GM12878 (cell line): ENCODE results near the gene COL15A1. TPM values are rescaled to one million over a fixed set of nuclear protein-coding genes. Genes with fewer than 3 reads are reported as not detected.

ENCODE experiments used
- ATAC-seq: fragments of 200-7000 bp; cut with Tn5 transposase; 3 replicates; pipeline ENCODE4 v1.9.1; 2020; ENCODE audit warnings: mild to moderate bottlenecking, moderate library complexity
- BruUV-seq: library from RNA; stranded (reverse); fragments of 400-500 nt; replicated peaks from 2 replicates; lab custom pipeline; 2021; lab: Mats Ljungman, UMichigan
- CTCF ChIA-PET: fragments of 300-600 bp; sonication (Branson Sonifier 250); formaldehyde crosslinking; extraction: SDS; loops from one replicate; lab custom pipeline; 2021; ENCODE audit warnings: inconsistent platforms; lab: Yijun Ruan, JAX
- POLR2A ChIA-PET: fragments of 350-600 bp; formaldehyde crosslinking; extraction: SDS; loops from one replicate; lab custom pipeline; 2021; ENCODE audit warnings: inconsistent platforms; lab: Charles Lee
- RAD21 ChIA-PET: fragments of 300-600 bp; sonication (Branson Sonifier 250); formaldehyde crosslinking; loops from one replicate; lab custom pipeline; 2023; ENCODE audit warnings: antibody characterized with exemption; ENCODE audit not compliant: unreplicated experiment; lab: Charles Lee
- SMC1A ChIA-PET: fragments of 300-600 bp; sonication (Branson Sonifier 250); formaldehyde crosslinking; loops from one replicate; lab custom pipeline; 2023; ENCODE audit not compliant: unreplicated experiment, uncharacterized antibody; lab: Charles Lee
- DNase-seq: peaks from one replicate; pipeline ENCODE4 v3.0.0-alpha.2; 2011; ENCODE audit warnings: low read depth, low spot score
- FAIRE-seq: peaks from 3 replicates; lab custom pipeline; 2011; peaks lifted over from hg19 to GRCh38; lab: Jason Lieb, UNC
- H2AFZ ChIP-seq: 2 replicates; pipeline ENCODE4 v1.6.0; 2011; ENCODE audit warnings: low read depth, low read length, control low read depth; ENCODE audit not compliant: control insufficient read depth
- H3K27ac ChIP-seq: 2 replicates; pipeline ENCODE4 v1.5.1; 2011; ENCODE audit warnings: control low read depth; ENCODE audit not compliant: control insufficient read depth, insufficient read depth
- H3K27me3 ChIP-seq, 2 experiments: replicated peaks in 1 of 2; 2 replicates each; pipeline versions ENCODE4 v1.6.0 to v1.6.1; 2011; ENCODE audit warnings: low read length in 1 of 2; ENCODE audit not compliant: control insufficient read depth in 2 of 2, insufficient read depth in 2 of 2
- H3K36me3 ChIP-seq, 2 experiments: 2 replicates each; pipeline ENCODE4 v1.5.1; 2011; ENCODE audit warnings: low read length in 1 of 2; ENCODE audit not compliant: control insufficient read depth in 2 of 2, insufficient read depth in 2 of 2
- H3K4me1 ChIP-seq: 2 replicates; pipeline ENCODE4 v1.6.1; 2011; ENCODE audit warnings: mild to moderate bottlenecking, low read length, moderate library complexity, mixed read lengths; ENCODE audit not compliant: control insufficient read depth, insufficient read depth
- H3K4me2 ChIP-seq: 2 replicates; pipeline ENCODE4 v1.6.0; 2011; ENCODE audit warnings: control low read depth; ENCODE audit not compliant: control insufficient read depth, insufficient read depth
- H3K4me3 ChIP-seq: fragments of 200-600 bp; sonication (generic); 2 replicates; pipeline ENCODE4 v1.5.1; 2016
- H3K79me2 ChIP-seq: 2 replicates; pipeline ENCODE4 v1.6.0; 2011; ENCODE audit warnings: low read length; ENCODE audit not compliant: control insufficient read depth, insufficient read depth
- H3K9ac ChIP-seq: 2 replicates; pipeline ENCODE4 v1.8.0; 2011; ENCODE audit warnings: low read length, control low read depth, mixed read lengths; ENCODE audit not compliant: control insufficient read depth, insufficient read depth
- H3K9me3 ChIP-seq: replicated peaks from 3 replicates; pipeline ENCODE4 v1.5.1; 2011; ENCODE audit warnings: mild to moderate bottlenecking, low read length; ENCODE audit not compliant: control insufficient read depth, insufficient read depth
- H4K20me1 ChIP-seq: 2 replicates; pipeline ENCODE4 v1.6.0; 2011; ENCODE audit not compliant: control insufficient read depth, insufficient read depth
- DPF2 ChIP-seq: fragments of 450-650 bp; IDR thresholded peaks from 2 replicates; pipeline ENCODE4 v1.6.1; 2017; ENCODE audit warnings: mild to moderate bottlenecking
- USF2 ChIP-seq: IDR thresholded peaks from 2 replicates; pipeline ENCODE4 v1.6.1; 2011; ENCODE audit warnings: low read depth, low read length, improper control_type of control experiment, borderline replicate concordance
- ZNF687 ChIP-seq: fragments of 450-650 bp; IDR thresholded peaks from 2 replicates; pipeline ENCODE4 v1.6.1; 2017; ENCODE audit warnings: mild to moderate bottlenecking, moderate library complexity
- WGBS: methylation state at CpG from one replicate; pipeline ENCODE4 v1.1.6; 2016; ENCODE audit warnings: low lambda C conversion rate; ENCODE audit not compliant: insufficient replicate concordance, insufficient coverage; ENCODE audit errors: missing lambda C conversion rate; 5-methylcytosine and 5-hydroxymethylcytosine counted together
- in situ Hi-C: fragments of 300-500 bp; cut with MboI; formaldehyde crosslinking; loops from 9 replicates; pipeline ENCODE4 v1.14.3; 2018; ENCODE audit warnings: mixed read lengths
- intact Hi-C: fragments of 100-400 bp; cut with micrococcal nuclease; formaldehyde crosslinking; loops from one replicate; pipeline ENCODE4 v1.14.2; 2022; ENCODE audit not compliant: unreplicated experiment
- polyA plus RNA-seq, 11 experiments: library from polyadenylated mRNA; depleted of rRNA in 4 of 11; unstranded in 6 of 11; stranded (reverse) in 5 of 11; fragments of >200 nt; fragmentation: Nextera tagmentation in 4 of 11; fragmentation: Illumina TruSeq in 1 of 11; extraction: Ambion mirVana in 4 of 11; extraction: Trizol in 1 of 11; gene quantifications; 1 replicate in 1 of 11; 2 replicates in 10 of 11; pipeline versions ENCODE4 v1.2.1 to v1.2.3, GENCODE V29; 2011 to 2016; ENCODE audit warnings: inconsistent platforms in 2 of 11, missing spikeins in 2 of 11, low read depth in 1 of 11
- total RNA-seq, 4 experiments: library from RNA; depleted of rRNA in 3 of 4; stranded (reverse); fragments of >200 nt in 3 of 4; fragmentation: Illumina TruSeq in 1 of 4; extraction: Trizol in 1 of 4; gene quantifications; 2 replicates each; pipeline versions ENCODE4 v1.2.1 to v1.2.3, GENCODE V29; 2013 to 2021

COL15A1 gene
- total and polyA plus RNA-seq, 10 of the 15 experiments (the other 5 are each of a cell fraction or from before 2014, with no cell fraction given): 0.01 to 0.28 (median 0.06) TPM; not detected in 2

GRCh38 chr9:98955259-98955658 lies 11.6 kb downstream of the COL15A1 start (continued):
- TF ChIP-seq ZNF687: no peak
- TF ChIP-seq DPF2: no peak

- no peaks in the 10 kb centered on the region for H3K36me3 ChIP-seq
- SMC1A ChIA-PET: no interaction called here
- H4K20me1 ChIP-seq: no peaks in the 10 kb centered on the region
- H3K27ac ChIP-seq: no peak overlapping the region
- no TSS peak for BruUV-seq
- no peak for FAIRE-seq
- no peak for ATAC-seq
- no peak overlapping the region for H2AFZ ChIP-seq
- no peaks in the 10 kb centered on the region; the same call in 2 of the 3 replicates for H3K9me3 ChIP-seq
- CTCF ChIA-PET: interaction anchor here (0.6 kb wide), 1 partner anchor 15 kb away, joined by 4 read pairs; no protein-coding TSS in a partner anchor
- in situ Hi-C loops (no loop called here), intact Hi-C loops (no loop called here)
- no peaks in the 10 kb centered on the region for H3K79me2 ChIP-seq
- DNase-seq: no peak
- no peak overlapping the region for H3K9ac ChIP-seq
- no peak for TF ChIP-seq USF2
- RAD21 ChIA-PET: no interaction called here
- no peak overlapping the region for H3K4me2 ChIP-seq
- POLR2A ChIA-PET: no interaction called here
- peaks cover 0 to 2% of the 10 kb centered on the region in 2 experiments; a peak in 1 of 4 replicates for H3K27me3 ChIP-seq
- no peaks in the 10 kb centered on the region for H3K4me1 ChIP-seq
- WGBS: 90% methylated on average over 6 of the region's 6 CpGs
- no peak overlapping the region for H3K4me3 ChIP-seq
Observed at GRCh38 chr9:98957826-98958225, 14.1 kb downstream of the COL15A1 start.
